ENCODE data around the gene PBX1.
"Not testable (repeated sequence)": the region's sequence is repeated elsewhere in the genome, so short reads cannot be mapped to it uniquely, and the experiment has no call there.

Gene PBX1

DNA sequence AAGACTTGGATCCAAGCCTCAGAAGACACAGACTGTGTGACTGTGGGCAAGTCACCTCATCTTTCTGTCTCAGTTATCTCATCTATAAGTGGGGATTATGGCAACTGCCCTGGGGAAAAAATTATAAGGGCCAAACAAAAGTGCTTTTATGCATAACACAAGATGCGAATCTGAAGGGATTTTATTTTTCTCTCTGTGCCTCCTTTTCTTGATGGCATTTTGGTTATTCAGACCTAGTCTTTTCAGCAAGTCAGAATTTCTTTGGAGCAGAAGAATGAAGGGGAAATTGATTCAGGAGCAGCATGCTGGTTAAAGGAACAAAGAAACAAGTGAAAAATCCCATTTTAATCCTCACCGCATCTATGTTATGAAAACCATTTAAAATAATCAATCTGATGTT lies 86.9 kb downstream of the PBX1 start:
- no peak for DNase-seq

DNA sequence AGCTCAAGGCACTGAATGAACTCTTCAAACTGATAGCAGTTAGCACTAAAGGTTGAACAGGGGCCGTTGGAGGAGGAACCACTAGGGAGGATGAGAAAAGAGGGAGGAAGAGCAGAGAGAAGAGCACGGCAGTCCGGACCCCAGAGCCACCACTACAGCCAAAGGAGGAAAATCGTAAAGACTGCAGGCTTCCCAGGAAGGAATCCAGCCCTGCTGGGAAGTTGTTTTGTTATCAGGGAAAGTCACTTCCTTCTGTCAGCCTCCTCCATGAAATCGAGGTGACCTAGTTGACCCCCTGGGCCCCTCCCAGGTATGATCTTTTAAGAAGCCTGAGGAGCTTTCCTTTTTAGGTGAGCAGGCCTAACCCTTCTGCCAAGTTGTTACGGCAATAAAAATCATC lies 88.2 kb downstream of the PBX1 start:
- DNase-seq = no peak

DNA sequence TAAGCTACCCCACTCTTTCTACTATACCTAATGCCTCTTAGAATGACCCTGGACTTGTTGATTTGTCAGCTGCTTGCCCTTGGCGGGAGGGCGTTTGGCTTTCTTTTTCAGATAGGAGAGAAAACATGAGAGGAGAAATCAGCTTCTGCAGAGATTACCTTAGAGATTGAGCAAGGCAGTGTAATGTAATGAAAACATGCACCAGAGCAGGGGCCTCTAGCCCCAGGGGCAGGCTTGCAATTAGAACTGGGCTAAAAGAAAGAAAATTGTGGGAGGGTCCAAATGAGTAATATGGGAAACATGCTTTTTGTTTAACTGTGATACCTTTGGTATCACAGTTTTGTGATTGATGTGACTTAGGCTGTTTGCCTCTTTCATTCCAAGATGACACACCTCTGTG lies 89.7 kb downstream of the PBX1 start:
- no peak for DNase-seq

DNA sequence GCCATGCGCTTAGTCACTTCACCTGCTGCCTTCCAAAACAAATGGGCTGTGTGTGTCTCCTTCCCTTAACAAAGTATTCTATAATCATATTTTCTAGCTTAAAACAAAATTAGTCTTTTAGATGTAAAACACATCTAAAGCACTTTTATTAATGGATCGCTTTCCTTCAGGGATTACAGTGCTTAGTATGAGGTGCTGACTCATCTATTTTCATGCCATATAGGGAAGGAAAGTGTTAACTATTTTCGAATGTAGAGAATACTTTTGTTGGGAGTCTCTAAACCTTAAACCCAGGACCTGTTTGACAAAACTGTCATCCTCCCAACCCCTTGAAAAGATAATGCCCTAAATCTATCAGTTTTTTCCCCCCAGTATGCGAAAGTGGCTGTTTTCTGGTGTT lies 90.2 kb downstream of the PBX1 start:
- no peak for DNase-seq

DNA sequence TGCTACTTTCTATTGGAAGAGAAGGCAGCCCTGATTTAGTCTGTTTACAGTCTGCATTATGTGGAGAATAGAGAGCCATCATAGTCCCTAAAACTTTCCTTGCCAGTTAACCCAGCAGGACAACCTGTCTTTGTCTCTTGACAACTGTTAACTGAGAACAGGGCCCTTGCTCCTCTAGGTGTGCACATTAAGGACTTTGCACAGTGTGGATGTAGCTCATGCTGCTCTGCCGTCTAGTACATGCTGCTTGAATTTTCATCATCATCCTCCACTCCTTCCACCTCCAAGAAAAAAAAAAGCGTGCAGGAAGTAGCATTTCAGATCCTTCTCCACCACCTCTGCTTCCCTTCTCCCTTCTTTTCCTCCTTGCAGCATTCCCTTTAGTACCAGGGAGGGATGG lies 91.5 kb downstream of the PBX1 start:
- no peak for DNase-seq

DNA sequence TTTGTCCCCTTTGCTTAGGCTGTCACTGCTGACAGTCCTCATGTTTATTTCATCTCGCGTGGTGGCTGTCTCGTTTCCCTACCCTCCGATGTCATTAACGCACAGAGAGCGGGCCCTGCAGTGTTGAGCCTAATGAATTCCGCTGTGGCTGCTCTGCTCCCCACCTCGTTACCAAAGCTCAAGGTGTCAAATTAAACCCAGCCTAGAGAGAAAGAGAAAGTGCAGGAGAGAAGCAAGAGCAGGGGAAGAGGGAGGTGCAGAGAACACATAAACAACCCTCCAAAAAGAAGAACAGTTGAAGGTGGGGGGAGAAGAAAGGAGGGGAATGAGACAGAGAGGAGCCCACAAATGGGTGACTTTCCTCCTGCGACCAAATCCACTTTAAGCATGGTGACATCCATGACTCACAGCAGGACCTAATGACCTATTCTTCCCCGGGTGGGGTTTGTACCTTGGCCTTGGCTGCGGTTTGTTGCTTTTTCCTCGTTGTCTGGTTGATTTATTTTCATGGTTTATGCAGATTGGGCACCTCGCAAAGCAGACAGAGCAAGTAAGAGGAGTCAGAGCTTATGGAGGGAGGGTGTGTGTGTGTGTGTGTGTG lies 92.5 kb downstream of the PBX1 start:
- no peak for DNase-seq

DNA sequence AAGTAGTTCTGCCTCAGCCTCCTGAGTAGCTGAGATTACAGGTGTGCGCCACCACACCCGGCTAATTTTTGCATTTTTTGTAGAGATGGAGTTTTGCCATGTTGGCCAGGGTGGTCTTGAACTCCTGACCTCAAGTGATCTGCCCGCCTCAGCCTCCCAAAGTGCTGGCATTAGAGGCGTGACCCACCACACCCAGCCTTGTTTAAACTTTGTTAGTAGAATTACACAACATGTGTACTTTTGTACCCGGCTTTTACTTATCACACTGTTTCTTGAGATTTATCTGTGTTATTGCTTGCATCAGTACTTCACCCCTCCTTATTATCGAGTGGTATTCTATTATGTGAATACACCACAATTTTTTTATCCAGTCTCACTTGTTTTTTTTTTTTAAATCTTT lies 94.0 kb downstream of the PBX1 start:
- DNase-seq = not testable (repeated sequence)

DNA sequence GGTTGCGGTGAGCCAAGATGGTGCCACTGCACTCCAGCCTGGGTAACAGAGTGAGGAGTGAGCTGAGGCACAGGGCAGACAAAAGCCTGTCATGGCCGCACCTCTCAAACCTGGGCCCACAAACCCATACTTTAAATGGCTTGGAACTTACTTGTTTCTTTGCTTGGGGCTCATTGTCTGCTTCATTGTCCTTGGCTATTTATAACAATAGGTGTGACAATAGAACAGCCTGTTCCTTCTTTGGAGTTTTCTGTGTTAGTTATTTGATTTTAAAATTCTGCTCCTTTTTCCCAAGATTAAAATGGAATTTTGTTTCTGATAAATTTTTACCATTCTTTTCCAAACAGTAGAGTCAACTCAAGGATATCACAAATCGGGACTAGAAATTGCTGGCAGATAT lies 94.7 kb downstream of the PBX1 start:
- no peak for DNase-seq

DNA sequence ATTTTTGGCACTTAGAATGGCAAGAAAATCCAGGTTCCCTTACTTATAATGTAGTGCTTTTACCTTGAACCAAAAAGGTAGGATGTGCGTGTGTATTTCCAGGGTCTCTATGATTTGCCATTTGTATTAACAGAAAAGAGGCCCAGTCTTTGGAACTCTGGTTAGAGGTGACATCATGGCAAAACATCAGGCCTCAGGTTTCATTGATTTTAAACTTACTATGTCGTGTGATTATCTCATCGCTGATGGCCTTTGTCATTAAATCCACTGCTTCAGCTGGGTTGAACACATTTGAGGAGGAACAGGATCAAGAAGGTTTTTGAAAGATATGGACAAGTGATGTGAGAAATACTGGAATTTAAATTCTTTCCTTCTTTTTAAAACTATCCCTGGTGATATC lies 95.2 kb downstream of the PBX1 start:
- DNase-seq = no peak

DNA sequence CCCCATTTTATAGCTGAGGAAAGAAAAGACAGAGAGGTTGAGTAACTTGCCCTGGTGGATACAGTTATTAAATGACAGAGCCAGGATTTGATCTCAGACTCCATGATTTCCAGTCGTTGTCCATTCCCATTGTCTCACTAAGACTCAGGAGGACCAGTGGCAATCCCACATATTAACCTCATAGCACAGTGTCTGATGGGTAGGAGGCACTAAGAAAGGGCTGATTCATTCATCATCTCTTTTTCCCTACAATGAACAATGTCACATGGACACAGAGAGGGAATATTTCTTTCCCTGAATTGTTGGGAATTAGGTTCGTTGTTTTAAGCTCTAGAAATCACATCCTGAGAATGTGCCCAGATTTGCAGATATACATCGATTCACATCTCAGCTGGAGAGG lies 99.9 kb downstream of the PBX1 start:
- no peak for DNase-seq

DNA sequence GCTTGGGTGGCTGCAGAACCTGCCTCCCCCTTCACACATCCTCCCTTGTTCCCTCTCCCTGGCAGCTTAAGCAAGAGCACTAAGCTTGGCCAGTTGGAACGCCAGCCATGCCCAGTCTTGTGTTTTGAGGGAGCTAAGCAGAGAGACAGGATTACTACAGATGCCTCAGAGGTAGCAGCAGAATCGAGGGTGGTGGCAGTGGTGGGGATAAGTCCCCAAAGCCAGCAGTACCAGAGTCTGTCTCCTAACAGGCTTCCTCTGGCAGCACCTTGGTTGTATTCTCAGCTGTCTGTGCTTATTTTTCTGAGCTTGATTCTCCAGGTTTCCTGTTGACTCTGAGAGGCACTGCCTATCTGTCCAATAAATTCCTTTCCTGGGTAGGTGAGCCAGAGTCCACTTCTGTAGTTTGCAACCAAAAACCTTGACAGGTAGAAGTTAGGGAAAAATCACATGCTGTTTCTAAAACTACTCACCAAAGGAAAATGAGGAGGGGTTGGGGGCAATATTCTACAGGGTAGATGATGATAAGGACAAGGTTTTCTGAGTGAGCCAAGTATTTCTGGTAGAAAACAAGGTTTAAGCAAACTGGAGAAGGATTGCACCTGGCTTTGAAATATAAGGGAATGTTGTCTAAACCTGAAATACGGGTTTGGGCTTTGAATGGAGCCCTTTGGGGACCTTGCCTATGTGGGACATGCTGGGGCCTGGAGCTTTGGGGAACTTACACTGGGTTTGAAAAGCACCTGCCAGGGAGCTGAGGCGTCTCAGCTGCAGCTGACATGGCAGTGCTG lies 100.8 kb downstream of the PBX1 start:
- DNase-seq = no peak

DNA sequence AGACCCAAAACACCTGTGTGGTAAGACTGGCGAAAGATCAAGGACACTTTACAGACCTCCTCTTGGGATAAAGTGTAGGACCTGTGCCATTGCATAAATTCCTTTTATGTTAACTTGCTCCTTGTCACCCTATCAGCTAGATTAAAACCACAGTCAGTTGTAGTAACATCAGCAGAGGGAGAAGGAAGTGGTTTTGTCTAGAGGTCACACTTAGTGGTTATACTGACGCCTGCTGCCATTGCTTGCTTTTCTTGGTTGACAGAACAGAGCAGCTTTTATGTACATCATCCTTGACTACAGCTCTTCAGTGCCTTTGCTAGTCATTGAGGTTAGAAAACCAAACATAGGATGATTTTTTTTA lies 101.4 kb downstream of the PBX1 start:
- DNase-seq = peak; percentile 9

DNA sequence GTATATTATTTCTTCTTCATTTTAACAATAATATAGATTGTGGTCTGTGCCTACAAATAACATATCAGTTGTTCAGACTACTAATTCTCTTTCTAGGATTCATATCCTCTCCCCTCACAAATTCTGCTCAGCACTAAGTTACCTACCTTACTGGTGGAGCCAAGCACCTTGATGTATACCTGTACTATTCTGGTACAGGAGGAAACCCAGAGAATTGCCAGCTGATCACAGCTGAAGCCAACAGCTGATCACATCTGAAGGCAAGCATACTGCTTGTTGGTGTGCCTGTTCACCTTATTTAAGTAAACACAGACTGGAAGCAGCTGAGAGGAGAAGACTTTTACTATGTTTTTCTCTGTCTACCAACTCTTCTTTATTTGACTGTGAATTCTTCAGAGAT lies 101.8 kb downstream of the PBX1 start:
- DNase-seq = no peak

DNA sequence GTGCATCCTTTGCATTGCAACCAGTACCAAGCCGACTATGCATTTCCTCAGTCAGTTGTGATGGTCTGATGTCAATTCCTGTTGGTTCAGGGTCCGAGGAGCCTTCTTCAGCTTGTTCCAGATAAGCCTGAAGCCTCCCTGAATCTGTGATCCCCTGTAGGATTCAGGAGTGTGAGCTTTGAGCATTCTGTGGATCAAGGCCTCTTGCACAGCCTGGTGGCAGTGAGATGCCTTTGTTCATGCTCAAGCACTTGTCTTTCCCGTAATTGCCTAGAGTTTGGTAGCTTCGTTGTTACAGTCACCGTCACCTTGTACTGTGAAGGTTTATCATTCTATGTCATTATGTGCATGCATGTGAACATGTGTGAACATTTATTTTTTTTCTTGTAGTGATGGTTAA lies 103.5 kb downstream of the PBX1 start:
- DNase-seq = no peak

DNA sequence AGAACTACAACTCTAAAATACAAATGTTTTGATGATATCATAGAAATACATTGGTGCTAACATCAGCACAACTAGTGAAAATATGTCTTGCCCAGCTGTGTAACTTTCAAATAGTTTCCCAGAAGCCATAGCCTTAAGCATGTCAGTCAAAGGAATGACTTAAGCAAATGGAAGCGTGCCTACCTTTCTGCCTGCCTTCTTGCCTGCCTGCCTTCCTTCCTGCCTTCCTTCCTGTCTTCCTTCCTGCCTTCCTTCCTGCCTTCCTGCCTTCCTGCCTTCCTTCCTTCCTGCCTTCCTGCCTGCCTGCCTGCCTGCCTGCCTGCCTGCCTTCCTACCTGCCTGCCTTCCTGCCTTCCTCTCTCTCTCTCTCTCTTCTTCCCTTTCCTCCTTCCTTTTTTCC lies 104.0 kb downstream of the PBX1 start:
- DNase-seq = no peak

DNA sequence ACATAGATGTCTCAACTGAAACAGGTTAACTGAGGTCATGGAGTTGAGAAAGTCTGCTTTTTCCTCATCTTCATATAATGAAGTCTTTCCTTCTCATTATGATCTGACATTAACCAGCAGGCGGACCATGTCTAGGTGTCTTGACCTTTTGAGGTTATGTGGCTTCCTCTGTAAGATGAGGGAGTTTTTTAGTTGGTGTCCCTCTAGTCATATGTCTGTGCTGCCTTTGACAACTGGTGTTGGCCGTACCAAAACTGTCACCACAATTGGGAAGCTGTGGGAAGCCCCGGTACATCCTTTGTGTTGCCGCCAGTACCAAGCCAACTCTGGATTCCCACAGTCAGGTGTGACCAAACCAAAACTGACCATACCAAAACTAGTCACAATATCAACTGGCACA lies 105.1 kb downstream of the PBX1 start:
- no peak for DNase-seq

DNA sequence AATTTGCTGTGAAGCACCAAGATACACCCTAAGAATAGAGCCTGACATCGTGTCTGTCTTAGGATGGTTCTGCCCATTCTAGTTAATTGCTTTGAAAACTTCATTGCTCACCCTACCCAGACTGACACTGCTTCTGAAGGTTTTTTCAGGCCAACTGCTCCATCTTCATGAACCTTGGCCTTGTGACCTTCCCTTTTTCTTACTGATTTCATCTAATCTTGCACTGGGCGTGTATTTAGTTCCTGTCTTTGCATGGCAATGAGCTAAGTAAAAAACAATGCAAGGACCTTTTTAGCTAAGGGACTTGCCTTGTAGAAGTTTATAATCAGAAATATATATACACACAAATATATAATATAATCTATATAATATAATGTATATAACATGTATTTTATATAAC lies 108.0 kb downstream of the PBX1 start:
- DNase-seq = no peak

DNA sequence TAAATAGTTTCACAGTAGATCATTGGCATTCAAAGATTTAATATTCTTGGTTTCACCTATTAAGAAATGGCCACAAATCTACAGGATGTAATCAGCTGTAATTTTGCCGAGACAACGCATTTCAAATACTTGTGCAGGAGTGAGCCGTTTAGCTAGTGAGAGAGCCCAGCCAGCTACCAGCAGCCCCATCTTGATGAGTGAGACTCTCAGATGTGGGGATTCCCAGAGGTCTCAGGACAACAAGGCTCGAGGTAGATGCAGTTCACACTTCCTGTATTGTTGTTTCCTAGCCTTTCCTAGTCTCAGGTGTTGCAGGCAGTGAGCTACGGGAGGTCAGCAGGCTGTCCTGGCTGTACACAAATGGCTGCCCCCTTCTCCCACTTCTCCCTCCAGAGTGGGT lies 108.6 kb downstream of the PBX1 start:
- no peak for DNase-seq

DNA sequence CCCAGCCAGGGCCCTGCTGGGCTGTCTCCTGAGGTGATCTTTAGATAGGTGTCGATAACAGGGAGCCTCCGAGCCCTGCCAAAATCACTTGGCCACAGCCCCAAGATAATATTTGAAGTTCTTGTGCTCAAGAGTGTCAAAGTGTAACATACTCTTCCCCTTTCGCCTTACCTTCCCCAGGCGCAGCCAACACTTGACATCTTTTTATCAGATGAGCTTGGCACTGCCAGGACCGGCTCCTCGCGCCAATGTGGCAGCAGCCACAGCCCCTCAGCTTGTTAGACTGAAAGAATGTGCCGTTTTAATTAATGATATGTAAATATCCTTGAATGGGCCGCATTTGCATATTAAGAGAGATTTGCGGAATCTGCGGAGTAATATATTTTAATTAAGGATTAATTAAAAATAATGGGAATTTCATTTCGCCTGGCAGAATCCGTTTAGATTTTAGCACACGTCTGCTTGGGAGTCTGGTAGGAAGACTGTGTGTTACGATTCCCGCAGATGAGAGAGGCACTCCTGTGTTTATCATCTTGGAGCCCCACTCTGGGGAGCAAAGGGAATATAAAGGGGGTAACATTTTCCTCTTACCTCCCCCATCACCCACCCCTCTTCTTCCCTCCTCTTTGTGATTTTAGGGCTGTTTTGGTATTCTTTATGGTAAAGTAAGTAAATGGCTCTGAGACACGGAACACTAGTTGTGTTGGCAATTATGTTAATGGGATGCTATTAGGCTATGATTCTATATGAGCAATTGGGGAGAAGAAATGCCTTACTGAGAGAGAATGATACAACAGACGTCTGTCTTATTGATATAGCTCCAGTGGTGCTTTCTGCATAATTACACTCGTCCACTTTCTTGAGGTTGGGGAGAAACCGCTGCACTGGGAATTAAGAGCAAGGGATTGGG lies 109.8 kb downstream of the PBX1 start:
- DNase-seq = no peak

DNA sequence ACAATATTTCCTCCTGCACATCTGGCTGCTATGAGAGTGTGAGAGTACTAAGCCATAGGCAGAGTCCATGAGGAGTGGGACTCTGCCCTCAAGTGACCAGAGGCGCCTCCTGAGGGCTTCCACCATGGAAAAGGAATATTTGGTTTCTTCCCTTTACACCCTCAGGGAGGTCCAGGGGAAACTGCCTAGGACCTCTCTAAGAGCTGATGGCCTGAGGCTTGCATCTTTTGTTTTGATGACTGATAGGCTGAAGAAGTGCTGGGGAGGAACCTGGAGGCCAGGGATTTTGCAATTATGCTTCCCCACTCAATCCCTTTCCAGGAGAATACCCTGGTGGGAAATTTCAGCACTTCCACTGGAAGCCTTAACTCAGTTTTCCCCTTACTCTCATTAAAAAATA lies 111.0 kb downstream of the PBX1 start:
- DNase-seq = no peak

DNA sequence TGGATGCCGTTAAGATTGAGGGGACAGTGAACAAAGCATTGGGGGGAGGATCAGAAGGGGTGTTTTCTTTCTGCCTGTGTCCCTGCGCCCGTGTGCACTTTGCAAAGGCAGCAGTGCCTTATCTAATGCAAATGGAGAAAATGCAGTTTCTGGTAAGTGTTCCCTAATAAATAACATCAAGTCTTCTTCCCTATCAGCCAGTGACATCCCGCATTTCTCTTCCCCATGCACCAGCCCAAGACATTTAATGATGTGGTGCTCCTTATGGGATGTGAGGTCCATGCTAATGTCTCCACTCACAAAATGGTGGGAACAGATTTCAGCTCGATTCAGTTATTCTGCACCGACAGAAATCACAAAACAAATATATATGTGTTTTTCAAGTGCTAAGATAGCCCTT lies 111.8 kb downstream of the PBX1 start:
- DNase-seq = no peak

DNA sequence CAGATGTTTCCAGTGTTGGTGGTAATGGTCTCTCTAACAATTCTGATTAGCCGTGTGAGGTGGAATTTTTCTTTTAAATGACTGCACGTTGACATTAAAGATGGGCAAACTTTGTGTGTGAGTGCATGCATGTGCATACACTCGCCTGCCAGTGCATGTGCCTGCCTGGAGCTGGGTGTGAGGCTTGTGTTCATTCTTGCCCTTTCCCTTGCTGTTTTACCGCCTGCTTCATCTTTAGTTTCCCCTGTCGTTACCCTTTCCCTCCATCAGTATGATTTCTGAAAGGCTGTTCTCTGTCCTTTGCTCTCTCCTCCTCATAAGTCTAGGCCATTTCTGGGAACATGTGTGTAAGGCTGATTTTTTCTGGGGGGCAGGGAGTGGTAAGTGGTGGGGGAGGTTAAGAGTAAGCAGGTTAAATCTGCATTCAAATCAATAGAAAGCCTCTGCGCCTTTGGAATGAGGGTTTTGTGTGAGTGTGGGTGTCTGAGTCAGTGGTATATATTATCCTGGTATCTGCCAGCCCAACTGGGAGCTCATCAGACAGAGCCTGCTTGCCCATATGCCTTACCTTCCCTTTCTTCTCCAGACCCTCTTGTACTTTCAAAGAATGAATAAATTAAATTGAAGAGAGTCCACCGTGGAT lies 112.5 kb downstream of the PBX1 start:
- DNase-seq = no peak

DNA sequence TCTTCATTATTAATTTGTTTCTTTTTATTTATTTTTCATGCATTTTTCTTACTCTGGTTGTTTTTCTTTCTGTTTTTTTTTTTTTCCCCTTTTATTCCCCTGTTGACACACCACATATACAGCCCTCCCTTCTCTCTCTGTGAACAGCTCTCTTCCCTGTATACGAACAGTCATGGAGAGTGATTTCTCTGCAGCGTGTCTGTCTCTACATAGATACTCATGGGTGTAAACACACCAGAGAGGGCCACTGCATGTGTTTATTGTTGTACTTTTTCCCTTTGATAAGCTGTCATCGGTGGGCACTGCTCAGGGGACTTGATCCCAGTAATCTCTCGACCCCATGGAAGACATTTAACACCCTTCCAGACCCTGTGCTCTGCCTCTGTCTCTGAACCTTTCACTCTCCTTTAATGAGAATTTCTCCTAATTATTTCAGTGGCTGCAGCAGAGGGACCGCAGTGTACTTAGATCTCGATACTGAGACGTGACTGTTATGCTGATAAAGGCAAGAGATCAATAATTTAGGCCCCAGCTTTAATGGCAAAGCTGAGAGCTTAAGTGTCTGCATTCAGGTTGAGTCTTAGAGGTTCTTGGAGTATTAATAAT lies 113.1 kb downstream of the PBX1 start:
- no peak for DNase-seq
